Measurements from ENCODE around the gene ITIH3.

The ITIH3 gene

GRCh38 chr3:52846432-52846965 is 51.9 kb downstream of the ITIH3 start:
- DNase-seq, result no peak

- no peak for DNase-seq
Observed at GRCh38 chr3:52847241-52847640, 52.6 kb downstream of the ITIH3 start.

- no peak for DNase-seq
Observed at GRCh38 chr3:52847726-52848125, 53.1 kb downstream of the ITIH3 start.

GRCh38 chr3:52848617-52849016 is 54.0 kb downstream of the ITIH3 start:
- DNase-seq, result no peak

GRCh38 chr3:52849656-52850055 is 55.1 kb downstream of the ITIH3 start:
- DNase-seq, result no peak

GRCh38 chr3:52851348-52851747 is 56.8 kb downstream of the ITIH3 start:
- no peak for DNase-seq

GRCh38 chr3:52852419-52852818 is 57.8 kb downstream of the ITIH3 start:
- DNase-seq, result no peak

- DNase-seq, result no peak
Observed at GRCh38 chr3:52854013-52854412, 59.4 kb downstream of the ITIH3 start.

- DNase-seq, result no peak
Observed at GRCh38 chr3:52856666-52857065, 62.1 kb downstream of the ITIH3 start.

- no peak for DNase-seq
Observed at GRCh38 chr3:52857133-52857532, 62.5 kb downstream of the ITIH3 start.

GRCh38 chr3:52857864-52858263 is 63.3 kb downstream of the ITIH3 start:
- DNase-seq, result no peak

Data from T1000 (cell line).